Measurements from ENCODE around the gene PAM. TPM values are rescaled to one million over a fixed set of nuclear protein-coding genes. Genes with fewer than 3 reads are reported as not detected.
"Not testable (repeated sequence)": the region's sequence is repeated elsewhere in the genome, so short reads cannot be mapped to it uniquely, and the experiment has no call there.

The PAM gene
- total RNA-seq, 2 experiments from 2014 or later = 45.8 to 46.2 TPM

GRCh38 chr5:102772273-102772672 is 17.2 kb downstream of the PAM start:
- POLR2A ChIA-PET = interaction anchor here (2.0 kb wide), 1 partner anchor 17 kb away, joined by 6 read pairs; the partner anchor contains the start of gene PAM
- Mint-ChIP-seq H3K4me3 (no peak overlapping the region), H3K4me1 (peaks cover 29% of the 10 kb centered on the region), H3K9me3 (no peaks in the 10 kb centered on the region), H3K27me3 (no peaks in the 10 kb centered on the region), H3K36me3 (ENCODE audit: low read depth) (peaks cover 5% of the 10 kb centered on the region), H3K27ac (no peak overlapping the region)
- CTCF ChIA-PET = no interaction called here
- DNase-seq = no peak

GRCh38 chr5:102773133-102773532 is 18.0 kb downstream of the PAM start:
- no peak overlapping the region for H3K27ac Mint-ChIP-seq
- no peaks in the 10 kb centered on the region for H3K27me3 Mint-ChIP-seq
- CTCF ChIA-PET = no interaction called here
- H3K9me3 Mint-ChIP-seq = no peaks in the 10 kb centered on the region
- peaks cover 28% of the 10 kb centered on the region for H3K4me1 Mint-ChIP-seq
- H3K4me3 Mint-ChIP-seq = no peak overlapping the region
- POLR2A ChIA-PET = no interaction called here
- peaks cover 5% of the 10 kb centered on the region for H3K36me3 Mint-ChIP-seq (ENCODE audit: low read depth)
- no peak for DNase-seq

- H3K27ac Mint-ChIP-seq; H3K27me3 Mint-ChIP-seq; DNase-seq; H3K36me3 Mint-ChIP-seq (ENCODE audit: low read depth); CTCF ChIA-PET; H3K9me3 Mint-ChIP-seq; POLR2A ChIA-PET; H3K4me3 Mint-ChIP-seq: not testable (repeated sequence)
- peaks cover 48% of the 10 kb centered on the region for H3K4me1 Mint-ChIP-seq
These were observed 20.7 kb downstream of the PAM start for GRCh38 chr5:102775756-102776155.

GRCh38 chr5:102777099-102777498 is 22.0 kb downstream of the PAM start:
- H3K27me3 Mint-ChIP-seq = no peaks in the 10 kb centered on the region
- no peak overlapping the region for H3K4me3 Mint-ChIP-seq
- H3K27ac Mint-ChIP-seq = no peak overlapping the region
- ChIA-PET CTCF (no interaction called here), POLR2A (interaction anchor here (1.4 kb wide), 1 partner anchor 343 kb away, joined by 5 read pairs; the partner anchor contains the start of genes GIN1 and PPIP5K2)
- peaks cover 39% of the 10 kb centered on the region for H3K4me1 Mint-ChIP-seq
- no peaks in the 10 kb centered on the region for H3K9me3 Mint-ChIP-seq
- DNase-seq = no peak
- H3K36me3 Mint-ChIP-seq (ENCODE audit: low read depth) = peaks cover 2% of the 10 kb centered on the region

- Mint-ChIP-seq H3K4me3 (no peak overlapping the region), H3K27me3 (no peaks in the 10 kb centered on the region), H3K36me3 (ENCODE audit: low read depth) (peaks cover 2% of the 10 kb centered on the region), H3K4me1 (peaks cover 36% of the 10 kb centered on the region), H3K9me3 (no peaks in the 10 kb centered on the region), H3K27ac (no peak overlapping the region)
- CTCF ChIA-PET = interaction anchor here (1.2 to 2.0 kb wide), 2 partner anchors 15 to 18 kb away, joined by 3 to 11 read pairs; no protein-coding TSS in a partner anchor
- no peak for DNase-seq
- POLR2A ChIA-PET = interaction anchor here (0.8 kb wide), 1 partner anchor 16 kb away, joined by 3 read pairs; no protein-coding TSS in a partner anchor
These were observed 23.4 kb downstream of the PAM start for GRCh38 chr5:102778478-102778877.

GRCh38 chr5:102781359-102781758 is 26.3 kb downstream of the PAM start:
- peaks cover 4% of the 10 kb centered on the region for H3K36me3 Mint-ChIP-seq (ENCODE audit: low read depth)
- POLR2A ChIA-PET = interaction anchor here (0.8 kb wide), 1 partner anchor 100 kb away, joined by 3 read pairs; no protein-coding TSS in a partner anchor

GRCh38 chr5:102781786-102782185 is 26.7 kb downstream of the PAM start:
- no peak for DNase-seq
- CTCF ChIA-PET = interaction anchor here (0.7 to 2.8 kb wide), 6 partner anchors 10 to 358 kb away, joined by 3 to 23 read pairs (median 6); no protein-coding TSS in a partner anchor
- POLR2A ChIA-PET = interaction anchor here (0.8 kb wide), 1 partner anchor 100 kb away, joined by 3 read pairs; no protein-coding TSS in a partner anchor

More at GRCh38 chr5:102781359-102781758, 26.3 kb downstream of the PAM start:
- DNase-seq = no peak
- Mint-ChIP-seq H3K27me3 (no peaks in the 10 kb centered on the region), H3K27ac (no peak overlapping the region), H3K4me1 (peaks cover 33% of the 10 kb centered on the region), H3K4me3 (no peak overlapping the region), H3K9me3 (no peaks in the 10 kb centered on the region)
- CTCF ChIA-PET = interaction anchor here (0.8 to 2.8 kb wide), 8 partner anchors 8 to 358 kb away, joined by 3 to 23 read pairs (median 5); no protein-coding TSS in a partner anchor

GRCh38 chr5:102782217-102782872 is 27.2 kb downstream of the PAM start:
- no peak for DNase-seq

More at GRCh38 chr5:102781786-102782185, 26.7 kb downstream of the PAM start:
- no peaks in the 10 kb centered on the region for H3K27me3 Mint-ChIP-seq
- H3K4me1 Mint-ChIP-seq = peaks cover 28% of the 10 kb centered on the region
- H3K27ac Mint-ChIP-seq = no peak overlapping the region
- no peak overlapping the region for H3K4me3 Mint-ChIP-seq
- peaks cover 4% of the 10 kb centered on the region for H3K36me3 Mint-ChIP-seq (ENCODE audit: low read depth)
- H3K9me3 Mint-ChIP-seq = no peaks in the 10 kb centered on the region

GRCh38 chr5:102787134-102787533 is 32.0 kb downstream of the PAM start:
- CTCF ChIA-PET = interaction anchor here (0.8 kb wide), 1 partner anchor 437 kb away, joined by 3 read pairs; no protein-coding TSS in a partner anchor

More at GRCh38 chr5:102782217-102782872, 27.2 kb downstream of the PAM start:
- Mint-ChIP-seq H3K4me1 (peaks cover 26% of the 10 kb centered on the region), H3K9me3 (no peaks in the 10 kb centered on the region), H3K27ac (no peak overlapping the region), H3K36me3 (ENCODE audit: low read depth) (peaks cover 4% of the 10 kb centered on the region), H3K4me3 (no peak overlapping the region), H3K27me3 (no peaks in the 10 kb centered on the region)
- ChIA-PET POLR2A (interaction anchor here (0.8 kb wide), 1 partner anchor 101 kb away, joined by 3 read pairs; no protein-coding TSS in a partner anchor), CTCF (interaction anchor here (0.7 to 2.8 kb wide), 5 partner anchors 10 to 357 kb away, joined by 3 to 23 read pairs (median 7); no protein-coding TSS in a partner anchor)

GRCh38 chr5:102788788-102789187 is 33.7 kb downstream of the PAM start:
- Mint-ChIP-seq H3K36me3 (ENCODE audit: low read depth) (peaks cover 4% of the 10 kb centered on the region), H3K4me1 (no peaks in the 10 kb centered on the region), H3K9me3 (no peaks in the 10 kb centered on the region), H3K4me3 (no peak overlapping the region), H3K27ac (no peak overlapping the region), H3K27me3 (no peaks in the 10 kb centered on the region)
- POLR2A ChIA-PET = no interaction called here
- CTCF ChIA-PET = no interaction called here
- no peak for DNase-seq

More at GRCh38 chr5:102787134-102787533, 32.0 kb downstream of the PAM start:
- POLR2A ChIA-PET = no interaction called here
- Mint-ChIP-seq H3K9me3 (no peaks in the 10 kb centered on the region), H3K27ac (no peak overlapping the region), H3K4me3 (no peak overlapping the region), H3K27me3 (no peaks in the 10 kb centered on the region), H3K4me1 (no peaks in the 10 kb centered on the region), H3K36me3 (ENCODE audit: low read depth) (peaks cover 4% of the 10 kb centered on the region)
- DNase-seq = no peak

- Mint-ChIP-seq H3K27ac (no peak overlapping the region), H3K9me3 (no peaks in the 10 kb centered on the region), H3K4me1 (no peaks in the 10 kb centered on the region), H3K27me3 (no peaks in the 10 kb centered on the region), H3K36me3 (ENCODE audit: low read depth) (no peaks in the 10 kb centered on the region), H3K4me3 (no peak overlapping the region)
- ChIA-PET CTCF (interaction anchor here (1.1 kb wide), 1 partner anchor 8 kb away, joined by 3 read pairs; no protein-coding TSS in a partner anchor), POLR2A (no interaction called here)
- DNase-seq = no peak
These were observed 34.4 kb downstream of the PAM start for GRCh38 chr5:102789469-102789868.

GRCh38 chr5:102790748-102791147 is 35.6 kb downstream of the PAM start:
- Mint-ChIP-seq H3K27me3 (no peaks in the 10 kb centered on the region), H3K4me3 (no peak overlapping the region), H3K9me3 (no peaks in the 10 kb centered on the region), H3K4me1 (no peaks in the 10 kb centered on the region), H3K36me3 (ENCODE audit: low read depth) (no peaks in the 10 kb centered on the region), H3K27ac (no peak overlapping the region)
- POLR2A ChIA-PET = no interaction called here
- DNase-seq = no peak
- CTCF ChIA-PET = interaction anchor here (2.2 kb wide), 1 partner anchor 109 kb away, joined by 6 read pairs; no protein-coding TSS in a partner anchor

- Mint-ChIP-seq H3K27ac (no peak overlapping the region), H3K4me3 (no peak overlapping the region), H3K27me3 (no peaks in the 10 kb centered on the region), H3K36me3 (ENCODE audit: low read depth) (no peaks in the 10 kb centered on the region), H3K4me1 (peaks cover 3% of the 10 kb centered on the region), H3K9me3 (no peaks in the 10 kb centered on the region)
- ChIA-PET CTCF (interaction anchor here (1.2 to 2.2 kb wide), 3 partner anchors 11 to 111 kb away, joined by 3 to 6 read pairs (median 4); partner anchors contain the start of gene PAM), POLR2A (no interaction called here)
- DNase-seq = no peak
These were observed 37.6 kb downstream of the PAM start for GRCh38 chr5:102792705-102793104.
